ENCODE data around the gene PKP4.

PKP4 gene

DNA sequence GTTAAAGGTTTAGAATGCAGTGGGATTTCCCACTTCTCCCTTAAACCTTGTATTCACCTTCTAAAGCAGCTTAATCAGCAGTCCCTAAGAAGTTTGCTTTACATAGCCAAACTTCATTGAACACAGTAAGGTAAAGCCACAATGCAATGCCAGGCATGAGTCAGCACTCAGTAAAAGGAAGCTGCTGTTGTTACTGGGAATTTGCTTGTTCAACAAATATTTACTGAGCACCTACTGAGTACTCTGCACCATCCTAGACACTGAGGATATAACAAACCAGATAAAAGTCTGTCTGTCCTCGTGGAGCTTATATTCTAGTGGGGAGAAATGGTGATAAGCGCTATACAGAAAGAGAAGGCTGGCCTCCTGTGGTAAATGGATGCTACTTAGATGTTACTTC, 162.7 kb downstream of the PKP4 start:
- no peak overlapping the region for H3K4me3 ChIP-seq (ENCODE audit: low read depth, low read length)
- TF ChIP-seq, protein P1, sequence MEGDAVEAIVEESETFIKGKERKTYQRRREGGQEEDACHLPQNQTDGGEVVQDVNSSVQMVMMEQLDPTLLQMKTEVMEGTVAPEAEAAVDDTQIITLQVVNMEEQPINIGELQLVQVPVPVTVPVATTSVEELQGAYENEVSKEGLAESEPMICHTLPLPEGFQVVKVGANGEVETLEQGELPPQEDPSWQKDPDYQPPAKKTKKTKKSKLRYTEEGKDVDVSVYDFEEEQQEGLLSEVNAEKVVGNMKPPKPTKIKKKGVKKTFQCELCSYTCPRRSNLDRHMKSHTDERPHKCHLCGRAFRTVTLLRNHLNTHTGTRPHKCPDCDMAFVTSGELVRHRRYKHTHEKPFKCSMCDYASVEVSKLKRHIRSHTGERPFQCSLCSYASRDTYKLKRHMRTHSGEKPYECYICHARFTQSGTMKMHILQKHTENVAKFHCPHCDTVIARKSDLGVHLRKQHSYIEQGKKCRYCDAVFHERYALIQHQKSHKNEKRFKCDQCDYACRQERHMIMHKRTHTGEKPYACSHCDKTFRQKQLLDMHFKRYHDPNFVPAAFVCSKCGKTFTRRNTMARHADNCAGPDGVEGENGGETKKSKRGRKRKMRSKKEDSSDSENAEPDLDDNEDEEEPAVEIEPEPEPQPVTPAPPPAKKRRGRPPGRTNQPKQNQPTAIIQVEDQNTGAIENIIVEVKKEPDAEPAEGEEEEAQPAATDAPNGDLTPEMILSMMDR (IDR thresholded peaks at IDR 0.05; ENCODE audit: low read depth, low read length): no peak

GRCh38 chr2:158620656-158621055, 163.9 kb downstream of the PKP4 start:
- TF ChIP-seq, protein P1 (IDR thresholded peaks at IDR 0.05; ENCODE audit: low read depth, low read length): no peak
- no peak overlapping the region for H3K4me3 ChIP-seq (ENCODE audit: low read depth, low read length)

DNA sequence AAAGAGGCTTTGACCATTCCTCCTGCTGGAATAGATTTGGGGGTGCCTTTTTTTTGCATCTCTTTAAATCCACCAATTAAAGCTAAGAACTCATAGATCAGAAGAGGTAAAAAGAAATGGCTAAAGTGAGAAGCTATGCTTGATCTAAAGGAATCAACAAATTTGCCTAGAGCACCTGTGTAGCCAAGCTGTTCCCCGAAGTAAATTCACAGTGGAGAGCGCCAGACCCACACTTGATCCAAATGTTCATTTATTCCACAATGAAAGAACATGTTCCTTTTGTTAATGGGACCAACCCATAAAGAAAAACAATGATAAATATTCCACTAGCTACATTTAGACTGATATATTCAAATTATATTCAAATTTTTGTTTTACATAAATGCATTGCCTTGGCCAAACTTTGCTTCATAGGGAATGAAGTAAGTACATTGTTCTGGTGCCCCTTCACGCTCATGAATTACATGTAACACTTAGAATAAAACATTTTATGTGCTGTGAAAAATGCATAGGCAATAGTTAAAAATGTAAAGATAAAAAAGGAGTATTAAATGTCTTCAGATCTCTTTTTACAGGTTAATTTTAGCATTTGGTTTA, 167.4 kb downstream of the PKP4 start:
- H3K4me3 ChIP-seq (ENCODE audit: low read depth, low read length): no peak overlapping the region
- TF ChIP-seq, protein P1 (IDR thresholded peaks at IDR 0.05; ENCODE audit: low read depth, low read length): no peak

- no peak overlapping the region for H3K4me3 ChIP-seq (ENCODE audit: low read depth, low read length)
- TF ChIP-seq, protein P1 (IDR thresholded peaks at IDR 0.05; ENCODE audit: low read depth, low read length): no peak
Measured at GRCh38 chr2:158624961-158625360, 168.2 kb downstream of the PKP4 start.

DNA sequence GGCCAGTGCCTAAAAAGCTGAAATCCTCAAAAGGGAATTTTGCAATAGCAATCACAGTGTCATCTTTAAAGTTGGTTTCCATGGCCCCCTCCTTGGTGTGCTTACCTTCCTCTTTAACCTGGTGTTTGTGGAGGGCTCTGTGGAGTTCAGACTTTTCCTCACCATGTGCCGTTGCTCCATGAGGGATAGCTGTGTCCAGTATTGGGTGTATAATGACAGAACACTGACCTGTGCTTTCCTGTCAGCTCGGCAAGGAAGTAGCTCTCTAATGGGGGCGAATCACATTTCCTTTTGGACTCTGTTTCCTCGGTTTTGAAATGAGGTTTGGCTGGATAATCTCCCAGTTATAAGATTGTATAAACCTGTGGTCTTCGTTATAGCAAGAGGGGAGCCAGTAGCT, 172.4 kb downstream of the PKP4 start:
- TF ChIP-seq, protein P1 (IDR thresholded peaks at IDR 0.05; ENCODE audit: low read depth, low read length): no peak
- no peak overlapping the region for H3K4me3 ChIP-seq (ENCODE audit: low read depth, low read length)

DNA sequence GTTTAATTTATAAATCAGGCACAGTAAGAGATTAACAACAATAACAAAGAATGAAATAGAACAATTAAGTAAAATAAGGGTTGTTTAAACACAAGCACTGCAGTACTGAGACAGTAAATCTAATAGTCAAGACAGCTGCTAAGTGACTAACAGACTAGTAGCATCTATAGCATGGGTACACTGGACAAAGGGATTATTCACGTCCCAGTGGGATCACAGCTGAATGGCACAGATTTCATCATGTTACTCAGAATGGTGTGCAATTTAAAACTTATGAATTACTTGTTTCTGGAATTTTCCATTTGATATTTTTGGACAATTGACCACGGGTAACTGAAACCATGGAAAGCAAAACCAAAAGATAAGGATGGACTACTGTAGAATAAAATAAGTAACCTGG, 176.5 kb downstream of the PKP4 start:
- no peak overlapping the region for H3K4me3 ChIP-seq (ENCODE audit: low read depth, low read length)
- TF ChIP-seq, protein P1 (IDR thresholded peaks at IDR 0.05; ENCODE audit: low read depth, low read length): no peak

- H3K4me3 ChIP-seq (ENCODE audit: low read depth, low read length): no peak overlapping the region
- TF ChIP-seq, protein P1 (IDR thresholded peaks at IDR 0.05; ENCODE audit: low read depth, low read length): no peak
Measured at GRCh38 chr2:158634627-158635026, 177.9 kb downstream of the PKP4 start.
